GM18508 (cell line): ENCODE measurements around the gene NDUFB11.

Source experiments
- ATAC-seq: cut with Tn5 transposase; IDR thresholded peaks from one replicate; pipeline ENCODE4 v1.9.1; 2021; ENCODE audit warnings: moderate number of reproducible peaks; ENCODE audit not compliant: insufficient read depth, unreplicated experiment

The NDUFB11 gene

DNA sequence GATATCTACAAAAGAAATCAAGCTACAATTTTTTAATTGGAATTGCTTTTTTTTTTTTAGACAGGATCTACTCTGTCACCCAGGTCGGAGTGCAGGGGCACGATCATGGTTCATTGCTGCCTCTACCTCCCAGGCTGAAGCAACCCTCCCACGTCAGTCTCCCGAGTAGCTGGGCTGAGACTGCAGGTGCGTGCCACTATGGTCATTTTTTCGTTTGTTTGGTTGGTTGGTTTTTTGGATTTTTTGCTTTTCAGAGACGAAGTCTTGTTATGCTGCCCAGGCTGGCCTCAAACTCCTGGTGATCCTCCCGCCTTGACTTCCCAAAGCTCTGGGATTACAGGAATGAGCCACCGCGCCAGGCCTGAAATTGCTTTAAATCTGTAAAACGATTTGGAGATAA, 50.6 kb downstream of the NDUFB11 start:
- no peak for ATAC-seq

DNA sequence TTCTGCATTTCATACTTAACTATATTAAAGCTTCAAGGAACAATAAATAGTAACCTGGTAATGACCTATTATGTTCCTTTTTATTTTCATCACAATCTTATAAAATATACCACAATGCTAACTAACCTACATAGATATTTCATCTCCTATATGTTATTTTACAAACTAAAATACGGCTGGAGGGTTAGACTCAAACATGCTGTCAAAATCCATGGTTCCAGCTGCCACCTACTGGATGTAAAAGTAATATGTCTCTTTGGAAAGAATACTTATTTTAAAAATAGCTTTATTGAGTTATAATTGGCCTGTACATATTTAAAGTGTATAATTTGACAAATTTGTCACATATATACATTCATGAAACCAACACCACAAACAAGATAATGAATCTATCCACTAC, 51.3 kb downstream of the NDUFB11 start:
- ATAC-seq, result no peak
